ENCODE measurements around the gene DNAJB1.
"Not testable (repeated sequence)": the region's sequence is repeated elsewhere in the genome, so short reads cannot be mapped to it uniquely, and the experiment has no call there.

Gene DNAJB1

GRCh38 chr19:14519245-14519859 is 1.2 kb upstream of the DNAJB1 start:
- no peak for DNase-seq

GRCh38 chr19:14517446-14517839 is 754 bp downstream of the DNAJB1 start:
- no peak for DNase-seq

- no peak for DNase-seq
Measured at GRCh38 chr19:14516746-14517438, 1.3 kb downstream of the DNAJB1 start.

- no peak for DNase-seq
Measured at GRCh38 chr19:14516048-14516534, 2.1 kb downstream of the DNAJB1 start.

- DNase-seq: no peak
Measured at GRCh38 chr19:14515501-14516047, 2.6 kb downstream of the DNAJB1 start.

- DNase-seq: no peak
Measured at GRCh38 chr19:14514215-14514863, 3.9 kb downstream of the DNAJB1 start.

GRCh38 chr19:14512406-14512961 is 5.7 kb downstream of the DNAJB1 start:
- DNase-seq: no peak

- DNase-seq: no peak
Measured at GRCh38 chr19:14511229-14511593, 7.0 kb downstream of the DNAJB1 start.

GRCh38 chr19:14510311-14511228 is 7.6 kb downstream of the DNAJB1 start:
- DNase-seq: no peak

GRCh38 chr19:14507704-14508542 is 10.3 kb downstream of the DNAJB1 start:
- DNase-seq: no peak

- DNase-seq: peak; percentile 55
Measured at GRCh38 chr19:14505488-14506239, 12.5 kb downstream of the DNAJB1 start.

- not testable (repeated sequence) for DNase-seq
Measured at GRCh38 chr19:14504575-14504974, 13.6 kb downstream of the DNAJB1 start.

GRCh38 chr19:14503285-14503684 is 14.9 kb downstream of the DNAJB1 start:
- no peak for DNase-seq

GRCh38 chr19:14502334-14503092 is 15.7 kb downstream of the DNAJB1 start:
- DNase-seq: no peak

- no peak for DNase-seq
Measured at GRCh38 chr19:14497228-14497921, 20.8 kb downstream of the DNAJB1 start.

GRCh38 chr19:14496834-14497227 is 21.4 kb downstream of the DNAJB1 start:
- no peak for DNase-seq

GRCh38 chr19:14496029-14496833 is 22.0 kb downstream of the DNAJB1 start, which contains the start of gene GIPC1:
Gene GIPC1 (minus strand): TSS chr19:14496127. CDS start chr19:14482976, 13,151 bp downstream.
- DNase-seq: peak; percentile 69

GRCh38 chr19:14495672-14496028 is 22.5 kb downstream of the DNAJB1 start:
- DNase-seq: no peak
